Iris pigment epithelial cell (primary cell): ENCODE results near the gene SRRT.

Experiments used
- DNase-seq: peaks from one replicate; pipeline ENCODE4 v3.0.0-alpha.2; 2011; ENCODE audit warnings: low read depth

The SRRT gene

GRCh38 chr7:100855515-100855914 lies 19.4 kb upstream of the SRRT start:
- DNase-seq, result no peak

GRCh38 chr7:100856871-100857282 lies 18.0 kb upstream of the SRRT start:
- no peak for DNase-seq

DNA sequence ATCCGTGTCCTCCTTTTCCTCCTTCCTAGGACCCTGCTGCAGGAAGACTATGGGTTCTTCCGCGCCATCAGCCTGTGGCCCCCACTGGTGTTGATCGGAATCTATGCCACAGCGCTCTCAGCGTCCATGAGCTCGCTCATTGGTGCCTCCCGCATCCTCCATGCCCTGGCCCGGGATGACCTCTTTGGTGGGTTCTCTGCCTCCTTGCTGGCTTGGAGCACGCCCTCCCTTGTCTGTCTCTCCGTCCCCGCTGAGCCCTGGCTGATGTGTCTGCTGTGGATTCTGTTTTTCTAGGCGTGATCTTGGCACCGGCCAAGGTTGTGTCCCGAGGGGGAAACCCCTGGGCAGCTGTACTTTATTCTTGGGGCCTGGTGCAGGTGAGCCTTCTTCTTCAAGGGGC lies 15.0 kb upstream of the SRRT start:
- DNase-seq, result no peak

GRCh38 chr7:100860702-100861615 lies 13.9 kb upstream of the SRRT start:
- no peak for DNase-seq

DNA sequence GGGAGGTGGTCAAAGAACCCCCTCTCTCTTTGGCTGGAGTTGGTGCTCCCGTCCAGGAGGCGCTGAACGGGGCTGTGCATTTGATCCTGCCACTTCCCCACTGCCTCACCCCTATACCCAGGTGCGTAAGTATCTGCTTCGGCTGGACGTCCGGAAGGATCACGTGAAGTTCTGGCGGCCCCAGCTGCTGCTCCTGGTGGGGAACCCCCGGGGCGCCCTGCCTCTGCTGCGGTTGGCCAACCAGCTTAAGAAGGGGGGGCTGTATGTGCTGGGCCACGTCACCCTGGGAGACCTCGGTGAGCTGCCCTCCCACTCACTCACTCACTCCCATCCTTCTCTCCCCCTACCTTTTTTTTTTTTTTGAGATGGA lies 13.3 kb upstream of the SRRT start:
- DNase-seq, result no peak

DNA sequence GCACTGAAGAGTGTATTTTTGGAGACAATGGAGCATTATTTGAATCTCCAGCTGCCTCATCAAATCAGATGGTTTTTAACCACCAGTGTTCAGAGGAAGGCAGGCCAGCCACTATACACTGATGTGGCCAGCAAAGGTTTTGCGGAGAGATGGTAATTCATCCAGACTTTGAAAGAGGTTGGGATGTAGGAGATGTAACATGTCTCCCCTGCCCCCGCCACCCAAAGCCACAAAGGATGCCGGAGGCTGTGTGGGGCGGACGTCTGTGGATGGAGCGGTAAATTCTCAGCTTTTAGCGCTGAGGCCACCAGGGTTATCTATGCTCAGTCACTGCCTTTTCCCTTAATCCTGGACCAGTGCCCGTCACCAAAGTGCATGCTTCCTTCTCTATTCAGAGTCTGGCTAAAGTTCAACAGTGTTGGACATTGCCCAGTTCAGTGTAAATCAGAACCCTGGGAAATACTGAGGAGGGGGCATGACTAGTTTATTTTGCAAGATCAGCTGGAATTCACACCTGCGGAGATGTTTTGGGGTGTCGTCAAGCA lies 11.4 kb upstream of the SRRT start:
- no peak for DNase-seq

GRCh38 chr7:100864263-100864845 lies 10.5 kb upstream of the SRRT start:
- no peak for DNase-seq

DNA sequence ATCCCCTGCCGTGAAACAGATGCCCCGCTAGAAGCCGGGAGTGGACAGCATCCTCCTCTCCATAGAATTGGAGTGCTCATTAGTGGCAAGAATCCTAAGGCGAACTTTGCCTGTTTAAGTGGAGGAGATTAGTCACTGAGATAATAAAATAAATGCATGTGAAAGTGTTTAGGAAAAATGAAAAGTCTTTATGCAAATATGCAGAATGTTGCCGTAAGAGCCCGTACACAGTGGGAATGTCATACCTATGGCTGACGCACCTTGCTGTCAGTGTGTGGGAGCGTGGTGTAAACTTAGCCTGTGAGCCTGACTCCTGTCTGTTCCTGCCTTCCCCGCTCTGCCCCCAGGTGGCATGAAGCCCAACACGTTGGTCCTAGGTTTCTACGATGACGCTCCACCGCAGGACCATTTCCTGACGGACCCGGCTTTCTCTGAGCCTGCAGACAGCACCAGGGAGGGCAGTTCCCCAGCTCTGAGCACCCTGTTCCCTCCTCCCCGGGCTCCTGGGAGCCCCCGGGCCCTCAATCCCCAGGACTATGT lies 9.5 kb upstream of the SRRT start:
- no peak for DNase-seq

GRCh38 chr7:100865938-100866728 lies 8.8 kb upstream of the SRRT start:
- DNase-seq, result no peak

GRCh38 chr7:100866729-100867039 lies 8.2 kb upstream of the SRRT start:
- DNase-seq, result no peak

DNA sequence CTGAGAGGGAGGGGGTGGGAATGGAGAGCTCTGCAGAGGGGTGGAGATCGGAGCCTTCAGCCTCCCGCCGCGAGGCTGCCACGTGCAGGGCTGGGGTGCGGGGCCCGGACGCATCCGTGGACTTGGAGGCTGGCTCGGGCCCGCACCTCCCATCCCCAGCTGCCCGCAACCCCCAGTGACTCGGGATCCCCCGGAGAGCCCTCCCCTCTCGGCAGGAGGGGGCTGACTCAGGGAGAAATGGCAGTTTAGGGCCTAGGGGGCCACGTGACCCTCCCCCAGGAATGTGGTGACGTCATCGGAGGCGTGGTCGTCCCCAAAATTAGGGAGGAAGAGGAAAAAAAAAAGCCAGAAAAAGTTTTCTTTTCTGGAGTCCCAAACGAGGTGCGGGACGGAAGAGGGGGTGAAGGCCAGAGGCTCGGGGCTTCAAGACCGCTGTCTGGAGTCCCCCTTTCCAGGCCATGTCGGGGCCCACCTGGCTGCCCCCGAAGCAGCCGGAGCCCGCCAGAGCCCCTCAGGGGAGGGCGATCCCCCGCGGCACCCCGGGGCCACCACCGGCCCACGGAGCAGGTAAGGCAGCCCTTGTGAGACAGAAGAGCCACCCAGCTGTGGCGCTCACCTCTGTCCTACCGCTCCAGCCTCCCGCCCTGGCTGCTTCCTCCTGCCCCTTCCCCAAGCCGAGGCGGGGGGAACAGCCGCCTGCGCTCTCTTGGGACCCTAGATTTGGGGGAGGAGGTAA lies 7.7 kb upstream of the SRRT start, which contains the start of gene TRIP6:
Gene TRIP6, plus strand, starts transcription at position 348 of the 736 bp plus-strand sequence. Its CDS starts 111 bp downstream, at position 459.
- DNase-seq, result peak; percentile 93

GRCh38 chr7:100867776-100868485 lies 7.0 kb upstream of the SRRT start:
- DNase-seq, result peak; percentile 22

DNA sequence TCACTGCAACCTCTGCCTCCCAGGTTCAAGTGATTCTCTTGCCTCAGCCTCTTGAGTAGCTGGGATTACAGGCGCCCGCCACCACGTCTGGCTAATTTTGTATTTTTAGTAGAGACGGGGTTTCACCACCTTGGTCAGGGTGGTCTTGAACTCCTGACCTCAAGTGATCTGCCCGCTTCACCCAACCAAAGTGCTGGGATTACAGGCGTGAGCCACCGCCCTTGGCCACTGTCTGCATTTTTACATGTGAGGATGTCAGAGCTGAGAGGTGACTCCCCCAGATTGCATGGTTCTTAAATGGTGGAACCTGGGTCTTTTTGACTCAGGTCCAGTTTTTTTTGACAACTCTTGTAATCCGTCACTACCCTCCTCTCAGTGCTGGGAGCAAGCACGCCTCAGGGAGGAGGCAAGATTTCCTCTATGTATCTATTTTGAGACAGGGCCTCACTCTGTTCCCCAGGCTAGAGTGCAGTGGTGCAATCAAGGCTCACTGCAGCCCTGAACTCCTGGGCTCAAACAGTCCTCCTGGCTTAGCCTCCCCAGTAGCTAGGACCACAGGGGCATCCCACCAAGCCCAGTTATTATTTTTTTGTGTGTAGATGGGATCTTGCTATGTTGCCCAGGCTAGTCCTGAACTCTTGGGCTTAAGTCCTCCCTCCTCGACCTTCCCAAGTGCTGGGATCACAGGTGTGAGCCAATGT lies 1.2 kb upstream of the SRRT start:
- no peak for DNase-seq

DNA sequence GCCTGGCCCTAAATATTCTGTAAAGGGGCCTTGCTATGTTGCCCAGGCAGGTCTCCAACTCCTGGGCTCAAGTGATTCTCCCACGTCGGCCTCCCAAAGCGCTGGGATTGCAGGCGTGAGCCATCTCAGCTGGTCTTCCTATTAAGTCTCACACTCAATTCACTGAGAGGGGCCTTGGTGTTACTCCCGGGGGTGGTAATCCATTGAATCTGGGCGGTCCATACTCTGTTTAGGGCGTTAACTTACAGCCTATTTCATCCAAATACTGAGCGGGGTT lies 665 bp upstream of the SRRT start:
- DNase-seq, result no peak

DNA sequence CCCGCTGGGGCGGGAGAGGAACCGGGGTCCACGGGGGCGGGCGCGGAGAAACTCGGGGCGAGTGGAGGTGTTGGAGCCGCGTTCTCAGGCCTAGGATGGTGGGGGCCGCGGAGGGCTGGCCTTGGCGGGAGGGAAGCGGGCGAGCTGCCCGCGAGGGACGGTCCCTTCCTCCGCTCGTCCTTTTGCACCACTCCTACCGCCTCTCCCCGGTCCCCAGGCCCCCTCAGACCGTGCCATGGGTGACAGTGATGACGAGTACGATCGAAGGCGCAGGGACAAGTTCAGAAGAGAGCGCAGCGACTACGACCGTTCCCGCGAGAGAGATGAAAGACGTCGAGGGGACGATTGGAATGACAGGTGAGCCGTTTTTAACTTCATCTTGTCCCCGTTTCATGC lies 451 bp downstream of the SRRT start:
- no peak for DNase-seq

GRCh38 chr7:100878013-100878412 lies 3.1 kb downstream of the SRRT start:
- no peak for DNase-seq

DNA sequence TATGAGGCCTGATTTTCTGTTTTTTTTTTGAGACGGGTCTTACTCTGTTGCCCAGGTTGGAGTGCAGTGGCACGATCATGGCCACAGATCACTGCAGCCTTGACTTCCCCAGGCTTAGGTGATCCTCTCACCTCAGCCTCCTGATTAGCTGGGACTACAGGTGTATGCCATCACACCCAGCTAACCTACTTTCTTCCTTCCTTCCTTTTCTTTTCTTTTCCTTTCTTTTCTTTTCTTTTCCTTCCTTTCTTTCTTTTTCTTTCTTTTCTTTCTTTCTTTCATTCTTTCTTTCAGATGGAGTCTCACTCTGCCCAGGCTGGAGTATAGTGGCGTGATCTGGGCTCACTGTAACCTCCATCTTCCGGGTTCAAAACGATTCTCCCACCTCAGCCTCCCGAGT lies 3.8 kb downstream of the SRRT start:
- DNase-seq, result no peak

- DNase-seq, result no peak
Observed at GRCh38 chr7:100879685-100880261, 4.9 kb downstream of the SRRT start.

DNA sequence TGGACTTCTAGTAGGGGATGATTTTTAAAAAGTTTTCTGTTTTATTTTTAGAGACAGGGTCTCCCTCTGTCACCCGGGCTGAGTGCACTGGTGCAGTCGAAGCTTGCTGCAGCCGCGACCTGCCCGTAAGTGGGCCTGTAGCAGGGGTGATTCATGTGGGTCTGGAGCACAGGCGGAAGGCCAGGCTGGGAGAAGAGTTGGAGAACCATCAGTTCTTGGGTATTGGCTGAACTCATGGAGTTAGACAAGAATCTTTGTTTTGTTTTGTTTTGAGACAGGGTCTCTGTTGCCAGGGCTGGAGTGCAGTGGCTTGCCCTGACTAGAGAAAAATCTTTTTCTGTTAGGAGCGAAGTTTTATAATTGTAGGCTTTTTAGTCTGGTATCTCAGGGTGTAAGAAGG lies 5.7 kb downstream of the SRRT start:
- DNase-seq, result no peak

GRCh38 chr7:100881136-100881535 lies 6.2 kb downstream of the SRRT start:
- DNase-seq, result no peak
